Kidney (tissue), 14 donors: ENCODE measurements around the gene C13orf46. TPM values are rescaled to one million over a fixed set of nuclear protein-coding genes. Genes with fewer than 3 reads are reported as not detected.

ENCODE experiments used
- DNase-seq, 5 donors: peaks; one replicate each; pipeline ENCODE4 v3.0.0-alpha.2; 2013 to 2020
- FAIRE-seq: peaks from 2 replicates; lab custom pipeline; 2012; peaks lifted over from hg19 to GRCh38; lab: Jason Lieb, UNC
- H3K27ac ChIP-seq, 2 donors: one replicate each; pipeline ENCODE4 v1.7.0; 2013; ENCODE audit warnings: low read depth in 2 of 2, low read length in 2 of 2, inconsistent platforms in 1 of 2
- H3K27me3 ChIP-seq: one replicate; pipeline ENCODE4 v1.7.1; 2013; ENCODE audit warnings: low read length, inconsistent platforms; ENCODE audit not compliant: control insufficient read depth, insufficient read depth
- H3K36me3 ChIP-seq, 3 donors: one replicate each; pipeline versions ENCODE4 v1.7.0 to v1.7.1; 2013; ENCODE audit warnings: low read length in 3 of 3, control low read depth in 1 of 3, inconsistent platforms in 1 of 3; ENCODE audit not compliant: insufficient read depth in 3 of 3, control insufficient read depth in 2 of 3
- H3K4me1 ChIP-seq, 3 donors: one replicate each; pipeline versions ENCODE4 v1.7.0 to v1.7.1; 2013; ENCODE audit warnings: low read length in 3 of 3, inconsistent platforms in 1 of 3, low read depth in 1 of 3; ENCODE audit not compliant: control insufficient read depth in 2 of 3, insufficient read depth in 2 of 3
- H3K4me3 ChIP-seq, 3 donors: one replicate each; pipeline versions ENCODE4 v1.7.0 to v1.8.1; 2013; ENCODE audit warnings: low read length in 3 of 3, control low read depth in 1 of 3, inconsistent platforms in 1 of 3
- H3K9ac ChIP-seq, 3 donors: one replicate each; pipeline versions ENCODE4 v1.7.0 to v1.7.1; 2013; ENCODE audit warnings: low read length in 3 of 3, control low read depth in 1 of 3, inconsistent platforms in 1 of 3
- H3K9me3 ChIP-seq, 3 donors: one replicate each; pipeline versions ENCODE4 v1.7.0 to v1.7.1; 2013; ENCODE audit warnings: low read length in 3 of 3, control low read depth in 1 of 3, inconsistent platforms in 1 of 3; ENCODE audit not compliant: control insufficient read depth in 2 of 3, insufficient read depth in 1 of 3
- CTCF ChIP-seq: IDR thresholded peaks from 3 replicates; pipeline ENCODE4 v1.5.1; 2012; ENCODE audit warnings: mild to moderate bottlenecking, moderate library complexity, borderline replicate concordance; ENCODE audit not compliant: insufficient read depth; ENCODE audit errors: extremely low read depth
- intact Hi-C: fragments of 100-400 bp; cut with DNase I; formaldehyde crosslinking; loops from one replicate; pipeline ENCODE4 v1.11.1; 2022
- polyA plus RNA-seq: library from polyadenylated mRNA; stranded (reverse); fragments of 350-450 nt; fragmentation: Illumina TruSeq; extraction: RNeasy Lipid Tissue Mini Kit (QIAGEN cat#74804); gene quantifications from one replicate; pipeline ENCODE4 v1.2.3, GENCODE V29; 2014; ENCODE audit warnings: low read depth, low replicate concordance; ENCODE audit not compliant: insufficient read depth
- total RNA-seq: library from RNA; stranded (reverse); fragmentation: NEBNext Ultra II Directional; extraction: Animal tissue kit (Norgen Biotek cat#: 25700); gene quantifications from one replicate; pipeline ENCODE4 v1.2.1, GENCODE V29; 2021
- donor health status: control.
- donor health status: control.
- donor health status: control.
- donor health status: control.
- donor health status: control.
- donor health status: DM: yes; HTN: yes; CAD: no.
- donor health status: Normal renal cell carcinoma (clear cell type).

C13orf46 gene
- total and polyA plus RNA-seq, 2 donors from 2014 or later, result 1.1 TPM; not detected in 1

GRCh38 chr13:114005206-114005724 is 31.4 kb upstream of the C13orf46 start:
- Histone ChIP-seq H3K4me3 (no peak overlapping the region), H3K27me3 (no peaks in the 10 kb centered on the region), H3K9ac (no peak overlapping the region), H3K9me3 (no peaks in the 10 kb centered on the region), H3K27ac (no peak overlapping the region), H3K36me3 (peaks cover 0 to 6% (median 0%) of the 10 kb centered on the region in 3 donors), H3K4me1 (no peaks in the 10 kb centered on the region)
- intact Hi-C loops, result no loop called here
- FAIRE-seq, result no peak
- DNase-seq, result peak in 1 of 5 donors; percentile 44
- no peak for TF ChIP-seq CTCF

GRCh38 chr13:114004420-114005205 is 30.7 kb upstream of the C13orf46 start:
- FAIRE-seq, result no peak

GRCh38 chr13:114002771-114003321 is 29.0 kb upstream of the C13orf46 start:
- Histone ChIP-seq H3K4me1 (peaks cover 0 to 6% (median 0%) of the 10 kb centered on the region in 3 donors), H3K27ac (no peak overlapping the region), H3K9ac (no peak overlapping the region), H3K36me3 (no peaks in the 10 kb centered on the region), H3K27me3 (no peaks in the 10 kb centered on the region), H3K9me3 (no peaks in the 10 kb centered on the region), H3K4me3 (no peak overlapping the region)
- FAIRE-seq (no peak), DNase-seq (peak in 1 of 5 donors; percentile 61)
- no peak for TF ChIP-seq CTCF
- intact Hi-C loops, result no loop called here

More at GRCh38 chr13:114004420-114005205, 30.7 kb upstream of the C13orf46 start:
- intact Hi-C loops, result no loop called here
- Histone ChIP-seq H3K9me3 (no peaks in the 10 kb centered on the region), H3K27me3 (no peaks in the 10 kb centered on the region), H3K27ac (no peak overlapping the region), H3K36me3 (peaks cover 0 to 6% (median 0%) of the 10 kb centered on the region in 3 donors), H3K4me3 (no peak overlapping the region), H3K4me1 (no peaks in the 10 kb centered on the region), H3K9ac (no peak overlapping the region)
- DNase-seq, result peak in 1 of 5 donors; percentile 63
- TF ChIP-seq CTCF, result no peak
